HEK293 (cell line): ENCODE data around the gene TMEM176B.
"Not testable (repeated sequence)": the region's sequence is repeated elsewhere in the genome, so short reads cannot be mapped to it uniquely, and the experiment has no call there.

Experiments
- CTCF ChIA-PET: fragments of 350-600 bp; formaldehyde crosslinking; extraction: SDS; loops from one replicate; lab custom pipeline; 2021; ENCODE audit warnings: antibody characterized with exemption; lab: Yijun Ruan, JAX
- POLR2A ChIA-PET: fragments of 300-600 bp; formaldehyde crosslinking; extraction: SDS; loops from one replicate; lab custom pipeline; 2020; ENCODE audit warnings: antibody characterized with exemption, inconsistent platforms; lab: Yijun Ruan, JAX
- H3K27ac ChIP-seq: fragments of 200-500 bp; sonication (Bioruptor generic); 2 replicates; pipeline ENCODE4 v1.5.1; 2014; ENCODE audit warnings: low read depth, low read length, control low read depth, inconsistent platforms; ENCODE audit errors: extremely low read depth
- H3K36me3 ChIP-seq, 2 experiments: fragments of 200-500 bp in 1 of 2; sonication (Bioruptor generic) in 1 of 2; 1 replicate in 1 of 2; 2 replicates in 1 of 2; pipeline ENCODE4 v1.5.1; 2014 to 2017; ENCODE audit warnings: inconsistent platforms in 2 of 2, low read length in 2 of 2; ENCODE audit not compliant: control insufficient read depth in 2 of 2, insufficient read depth in 1 of 2
- H3K4me1 ChIP-seq: fragments of 200-500 bp; sonication (Bioruptor generic); 2 replicates; pipeline ENCODE4 v1.5.1; 2014; ENCODE audit warnings: mild to moderate bottlenecking, low read length, inconsistent platforms; ENCODE audit not compliant: control insufficient read depth, insufficient read depth
- H3K4me3 ChIP-seq: 2 replicates; pipeline ENCODE4 v1.5.1; 2011; ENCODE audit warnings: low read depth, mild to moderate bottlenecking, control low read depth, low read length, moderate library complexity
- H3K9me3 ChIP-seq: fragments of 200-500 bp; sonication (Bioruptor generic); 2 replicates; pipeline ENCODE4 v1.5.1; 2014; ENCODE audit warnings: low read depth, low read length, inconsistent platforms; ENCODE audit not compliant: control insufficient read depth, insufficient read depth
- KLF10 ChIP-seq: fragments of 450-650 bp; IDR thresholded peaks from 2 replicates; pipeline ENCODE4 v1.5.1; 2018; ENCODE audit warnings: missing biosample characterization, mild to moderate bottlenecking, missing genetic modification characterization
- KLF17 ChIP-seq: fragments of 450-650 bp; formaldehyde crosslinking; IDR thresholded peaks from 2 replicates; pipeline ENCODE4 v1.5.1; 2016; ENCODE audit warnings: missing biosample characterization, missing genetic modification characterization
- ZBTB21 ChIP-seq: fragments of 450-650 bp; formaldehyde crosslinking; IDR thresholded peaks from 2 replicates; pipeline ENCODE4 v1.5.1; 2017; ENCODE audit warnings: missing biosample characterization, missing genetic modification characterization
- ZBTB26 ChIP-seq: fragments of 450-650 bp; formaldehyde crosslinking; optimal IDR thresholded peaks from 2 replicates; pipeline ENCODE3; 2016; ENCODE audit warnings: missing biosample characterization, mild to moderate bottlenecking, missing genetic modification characterization
- ZBTB48 ChIP-seq: fragments of 450-650 bp; formaldehyde crosslinking; IDR thresholded peaks from 2 replicates; pipeline ENCODE4 v1.5.1; 2016; ENCODE audit warnings: missing biosample characterization, missing genetic modification characterization
- ZBTB49 ChIP-seq: fragments of 450-650 bp; formaldehyde crosslinking; IDR thresholded peaks from 2 replicates; pipeline ENCODE4 v1.5.1; 2016; ENCODE audit warnings: missing biosample characterization, missing genetic modification characterization, low read depth
- ZFP69B ChIP-seq: fragments of 450-650 bp; formaldehyde crosslinking; IDR thresholded peaks from 2 replicates; pipeline ENCODE4 v1.5.1; 2016; ENCODE audit warnings: missing biosample characterization, missing genetic modification characterization
- ZNF175 ChIP-seq: fragments of 450-650 bp; formaldehyde crosslinking; IDR thresholded peaks from 2 replicates; pipeline ENCODE4 v1.5.1; 2016; ENCODE audit warnings: missing biosample characterization, missing genetic modification characterization
- ZNF221 ChIP-seq: fragments of 450-650 bp; formaldehyde crosslinking; IDR thresholded peaks from 2 replicates; pipeline ENCODE4 v1.5.1; 2017; ENCODE audit warnings: missing biosample characterization, missing genetic modification characterization, borderline replicate concordance
- ZNF350 ChIP-seq: fragments of 450-650 bp; formaldehyde crosslinking; IDR thresholded peaks from 2 replicates; pipeline ENCODE4 v1.5.0; 2017; ENCODE audit warnings: missing biosample characterization, mild to moderate bottlenecking, missing genetic modification characterization
- ZNF354C ChIP-seq: fragments of 450-650 bp; formaldehyde crosslinking; IDR thresholded peaks from 2 replicates; pipeline ENCODE4 v1.5.1; 2016; ENCODE audit warnings: missing biosample characterization, missing genetic modification characterization, low read depth, borderline replicate concordance
- ZNF398 ChIP-seq: fragments of 450-650 bp; formaldehyde crosslinking; IDR thresholded peaks from 2 replicates; pipeline ENCODE4 v1.5.1; 2017; ENCODE audit warnings: missing biosample characterization, missing genetic modification characterization
- ZNF548 ChIP-seq: fragments of 450-650 bp; formaldehyde crosslinking; IDR thresholded peaks from 2 replicates; pipeline ENCODE4 v1.5.1; 2016; ENCODE audit warnings: missing biosample characterization, missing genetic modification characterization
- ZNF558 ChIP-seq: fragments of 450-650 bp; formaldehyde crosslinking; IDR thresholded peaks from 2 replicates; pipeline ENCODE4 v1.5.1; 2016; ENCODE audit warnings: missing biosample characterization, missing genetic modification characterization
- ZNF701 ChIP-seq: fragments of 450-650 bp; formaldehyde crosslinking; IDR thresholded peaks from 2 replicates; pipeline ENCODE4 v1.5.1; 2016; ENCODE audit warnings: missing biosample characterization, missing genetic modification characterization
- TF ChIP-seq, protein P1 (sequence below): fragments of 450-650 bp; formaldehyde crosslinking; IDR thresholded peaks from 2 replicates; pipeline ENCODE4 v1.5.1; 2017; ENCODE audit warnings: missing biosample characterization, missing genetic modification characterization
- TF ChIP-seq, protein P2 (sequence below): fragments of 450-650 bp; formaldehyde crosslinking; IDR thresholded peaks from 2 replicates; pipeline ENCODE4 v1.5.0; 2017; ENCODE audit warnings: missing biosample characterization, missing genetic modification characterization, borderline replicate concordance

The TMEM176B gene

DNA sequence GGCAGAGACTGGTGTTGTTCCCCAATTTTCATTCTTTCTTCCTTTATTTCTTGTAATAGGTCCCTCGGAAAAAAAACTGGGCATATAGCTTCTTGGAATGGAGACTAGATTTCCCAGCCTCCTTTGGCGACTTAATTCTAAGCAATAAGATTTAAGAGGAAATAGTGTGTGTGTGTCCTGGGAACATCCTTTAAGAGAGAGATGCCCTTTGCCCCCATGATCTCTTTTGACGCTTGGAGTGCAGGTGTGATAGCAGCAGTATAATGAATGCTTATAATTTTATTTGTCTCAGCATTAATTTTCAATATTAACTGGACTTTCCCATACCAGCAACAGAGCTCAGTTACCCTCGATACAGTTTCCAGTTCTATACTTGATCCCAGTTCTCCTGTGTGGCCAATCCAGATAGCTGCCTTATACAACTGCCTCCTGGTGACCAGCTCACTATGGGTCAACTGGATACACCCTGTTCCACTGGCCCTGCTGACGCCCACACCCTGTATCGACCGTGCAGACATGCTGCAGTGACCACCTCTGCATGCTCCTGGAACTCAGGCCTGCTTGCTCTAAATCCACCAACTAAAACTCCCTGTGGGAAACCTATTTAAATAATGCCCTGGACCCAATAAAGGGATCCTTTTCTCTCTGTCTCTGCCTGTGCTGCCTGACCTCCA, 14.3 kb upstream of the TMEM176B start (continued):
- TF ChIP-seq ZNF558 (tag by site-specific recombination) = no peak
- TF ChIP-seq, all 188 proteins: peak for 0

DNA sequence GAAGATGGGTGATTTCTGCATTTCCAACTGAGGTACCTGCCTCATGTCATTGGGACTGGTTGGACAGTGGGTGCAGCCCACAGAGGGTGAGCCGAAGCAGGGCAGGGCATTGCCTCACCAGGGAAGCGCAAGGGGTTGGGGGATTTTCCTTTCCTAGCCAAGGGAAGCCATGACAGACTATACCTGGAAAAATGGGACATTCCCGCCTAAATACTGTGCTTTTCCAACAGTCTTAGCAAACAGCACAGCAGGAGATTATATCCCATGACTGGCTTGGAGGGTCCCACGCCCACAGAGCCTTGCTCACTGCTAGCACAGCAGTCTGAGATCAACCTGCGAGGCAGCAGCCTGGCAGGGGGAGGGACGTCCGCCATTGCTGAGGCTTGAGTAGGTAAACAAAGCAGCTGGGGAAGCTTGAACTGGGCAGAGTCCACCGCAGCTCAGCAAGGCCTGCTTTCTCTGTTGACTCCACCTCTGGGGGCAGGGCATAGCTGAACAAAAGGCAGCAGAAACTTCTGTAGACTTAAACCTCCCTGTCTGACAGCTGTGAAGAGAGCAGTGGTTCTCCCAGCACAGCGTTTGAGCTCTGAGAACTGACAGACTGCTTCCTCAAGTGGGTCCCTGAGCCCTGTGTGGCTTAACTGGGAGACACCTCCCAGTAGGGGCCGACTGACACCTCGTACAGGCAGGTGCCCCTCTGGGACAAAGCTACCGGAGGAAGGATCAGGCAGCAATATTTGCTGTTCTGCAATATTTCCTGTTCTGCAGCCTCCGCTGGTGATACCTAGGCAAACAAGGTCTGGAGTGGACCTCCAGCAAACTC, 7.7 kb upstream of the TMEM176B start:
- H3K4me3 ChIP-seq, H3K36me3 ChIP-seq, POLR2A ChIA-PET, H3K27ac ChIP-seq, CTCF ChIA-PET, H3K4me1 ChIP-seq, H3K9me3 ChIP-seq: not testable (repeated sequence)

- Histone ChIP-seq H3K4me1 (no peaks in the 10 kb centered on the region), H3K27ac (no peak overlapping the region), H3K36me3 (no peaks in the 10 kb centered on the region), H3K9me3 (no peaks in the 10 kb centered on the region), H3K4me3 (no peak overlapping the region)
- ChIA-PET POLR2A (no interaction called here), CTCF (no interaction called here)
- TF ChIP-seq ZNF221 (tag by site-specific recombination) (no peak), ZBTB49 (no peak), ZNF175 (tag by site-specific recombination) (no peak), ZNF350 (tag by site-specific recombination) (no peak), ZNF548 (tag by site-specific recombination) (no peak), KLF10 (no peak), ZNF701 (tag by site-specific recombination) (no peak), ZBTB48 (tag by site-specific recombination) (no peak), ZBTB21 (tag by site-specific recombination) (no peak)
- TF ChIP-seq, protein P1, sequence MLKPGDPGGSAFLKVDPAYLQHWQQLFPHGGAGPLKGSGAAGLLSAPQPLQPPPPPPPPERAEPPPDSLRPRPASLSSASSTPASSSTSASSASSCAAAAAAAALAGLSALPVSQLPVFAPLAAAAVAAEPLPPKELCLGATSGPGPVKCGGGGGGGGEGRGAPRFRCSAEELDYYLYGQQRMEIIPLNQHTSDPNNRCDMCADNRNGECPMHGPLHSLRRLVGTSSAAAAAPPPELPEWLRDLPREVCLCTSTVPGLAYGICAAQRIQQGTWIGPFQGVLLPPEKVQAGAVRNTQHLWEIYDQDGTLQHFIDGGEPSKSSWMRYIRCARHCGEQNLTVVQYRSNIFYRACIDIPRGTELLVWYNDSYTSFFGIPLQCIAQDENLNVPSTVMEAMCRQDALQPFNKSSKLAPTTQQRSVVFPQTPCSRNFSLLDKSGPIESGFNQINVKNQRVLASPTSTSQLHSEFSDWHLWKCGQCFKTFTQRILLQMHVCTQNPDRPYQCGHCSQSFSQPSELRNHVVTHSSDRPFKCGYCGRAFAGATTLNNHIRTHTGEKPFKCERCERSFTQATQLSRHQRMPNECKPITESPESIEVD (tag by site-specific recombination) = no peak
These were observed 6.7 kb upstream of the TMEM176B start for GRCh38 chr7:150806863-150807262.

DNA sequence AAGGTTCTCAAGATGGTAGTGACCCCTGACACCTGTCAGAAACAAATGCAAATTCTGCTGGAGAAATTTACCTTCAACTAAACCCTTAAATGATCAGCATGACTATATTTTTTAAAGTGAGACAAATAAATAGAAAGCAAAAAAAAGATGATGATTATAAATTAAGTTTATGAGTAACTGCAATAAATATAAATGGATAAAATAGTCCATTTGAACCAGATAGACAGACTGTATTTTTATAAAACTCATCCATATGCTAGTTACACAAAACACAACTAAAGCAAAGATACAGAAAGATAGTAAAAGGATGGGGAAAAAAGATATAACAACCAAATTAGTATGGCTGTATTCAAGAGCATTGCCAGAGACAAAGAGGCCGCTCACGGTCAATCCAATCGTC, 6.3 kb upstream of the TMEM176B start:
- POLR2A ChIA-PET = no interaction called here
- H3K36me3 ChIP-seq = no peaks in the 10 kb centered on the region
- CTCF ChIA-PET = no interaction called here
- no peak for TF ChIP-seq ZFP69B (tag by site-specific recombination)
- TF ChIP-seq ZNF354C (tag by site-specific recombination) = no peak
- TF ChIP-seq, protein P2, sequence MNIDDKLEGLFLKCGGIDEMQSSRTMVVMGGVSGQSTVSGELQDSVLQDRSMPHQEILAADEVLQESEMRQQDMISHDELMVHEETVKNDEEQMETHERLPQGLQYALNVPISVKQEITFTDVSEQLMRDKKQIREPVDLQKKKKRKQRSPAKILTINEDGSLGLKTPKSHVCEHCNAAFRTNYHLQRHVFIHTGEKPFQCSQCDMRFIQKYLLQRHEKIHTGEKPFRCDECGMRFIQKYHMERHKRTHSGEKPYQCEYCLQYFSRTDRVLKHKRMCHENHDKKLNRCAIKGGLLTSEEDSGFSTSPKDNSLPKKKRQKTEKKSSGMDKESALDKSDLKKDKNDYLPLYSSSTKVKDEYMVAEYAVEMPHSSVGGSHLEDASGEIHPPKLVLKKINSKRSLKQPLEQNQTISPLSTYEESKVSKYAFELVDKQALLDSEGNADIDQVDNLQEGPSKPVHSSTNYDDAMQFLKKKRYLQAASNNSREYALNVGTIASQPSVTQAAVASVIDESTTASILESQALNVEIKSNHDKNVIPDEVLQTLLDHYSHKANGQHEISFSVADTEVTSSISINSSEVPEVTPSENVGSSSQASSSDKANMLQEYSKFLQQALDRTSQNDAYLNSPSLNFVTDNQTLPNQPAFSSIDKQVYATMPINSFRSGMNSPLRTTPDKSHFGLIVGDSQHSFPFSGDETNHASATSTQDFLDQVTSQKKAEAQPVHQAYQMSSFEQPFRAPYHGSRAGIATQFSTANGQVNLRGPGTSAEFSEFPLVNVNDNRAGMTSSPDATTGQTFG (tag by site-specific recombination) = no peak
- TF ChIP-seq KLF17 = no peak
- no peak for TF ChIP-seq ZNF398
- TF ChIP-seq ZBTB26 = no peak

More for the DNA sequence above, 6.3 kb upstream of the TMEM176B start:
- Histone ChIP-seq H3K27ac (no peak overlapping the region), H3K4me1 (no peaks in the 10 kb centered on the region), H3K4me3 (no peak overlapping the region), H3K9me3 (no peaks in the 10 kb centered on the region)
